HT-29 (cell line): Measurements from ENCODE around the gene UMAD1. TPM values are rescaled to one million over a fixed set of nuclear protein-coding genes. Genes with fewer than 3 reads are reported as not detected.

Source experiments
- DNase-seq: peaks from one replicate; pipeline ENCODE4 v3.0.0-alpha.2; 2015; ENCODE audit warnings: low spot score
- total RNA-seq: library from RNA; depleted of rRNA; stranded (reverse); fragments of >200 nt; shearing (Covaris generic); gene quantifications from 2 replicates; pipeline ENCODE4 v1.2.3, GENCODE V29; 2014

UMAD1 gene
- total RNA-seq, 1 experiment from 2014 or later = 2.0 TPM

DNA sequence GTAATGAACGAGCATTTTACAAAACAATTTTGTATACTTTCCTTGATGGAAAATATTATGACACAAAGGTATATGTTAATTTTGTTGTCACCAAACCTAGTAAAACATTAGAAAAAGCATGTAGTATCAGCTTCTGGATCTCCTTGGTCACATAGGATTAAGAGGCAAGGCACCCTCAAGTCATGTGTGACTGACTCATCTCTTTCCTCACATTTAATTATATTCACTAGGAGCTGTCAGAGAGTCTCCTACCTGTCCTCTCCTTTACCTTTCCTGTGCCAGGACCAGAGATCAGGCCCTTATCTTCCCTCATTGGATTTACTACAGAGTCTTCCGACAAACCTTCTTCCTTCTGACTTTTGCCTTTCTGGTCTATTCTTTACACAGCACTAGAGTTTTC lies 189.1 kb downstream of the UMAD1 start:
- DNase-seq = no peak

DNA sequence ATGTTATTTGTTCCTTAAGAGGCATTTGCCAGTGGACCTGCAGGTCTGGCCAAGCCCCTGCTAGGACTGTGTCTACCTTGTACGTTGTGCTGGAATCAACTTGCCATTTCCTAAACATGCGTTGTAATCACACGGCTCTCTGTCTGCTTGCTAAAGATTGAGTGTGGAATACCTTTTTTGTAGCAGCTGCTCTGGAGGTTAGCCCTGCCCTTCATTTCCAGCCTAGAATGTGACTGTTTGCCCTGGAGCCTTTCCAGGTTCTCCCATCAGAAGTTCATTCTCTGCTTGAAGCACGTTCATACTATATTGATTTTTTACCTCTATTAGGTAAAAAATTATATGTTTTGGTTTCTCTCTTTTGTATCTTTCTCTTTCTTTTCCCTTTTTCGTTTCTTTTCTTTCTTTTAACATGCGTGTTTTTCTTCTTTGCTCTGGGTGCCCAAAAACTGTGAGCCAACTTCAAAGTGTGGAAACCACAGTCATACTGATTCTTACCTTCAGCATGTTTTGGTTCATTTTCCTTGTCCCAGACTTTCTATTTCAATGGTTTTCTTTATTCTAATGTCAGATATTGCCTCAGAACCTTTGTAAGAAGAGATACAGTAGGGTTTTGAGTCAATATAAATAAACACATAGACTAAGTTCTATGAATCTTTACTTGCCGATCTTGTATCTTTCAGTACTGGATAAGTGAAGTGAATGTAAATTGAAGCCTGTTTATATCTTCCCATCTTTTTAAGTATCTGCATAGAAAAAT lies 189.7 kb downstream of the UMAD1 start:
- DNase-seq = no peak

DNA sequence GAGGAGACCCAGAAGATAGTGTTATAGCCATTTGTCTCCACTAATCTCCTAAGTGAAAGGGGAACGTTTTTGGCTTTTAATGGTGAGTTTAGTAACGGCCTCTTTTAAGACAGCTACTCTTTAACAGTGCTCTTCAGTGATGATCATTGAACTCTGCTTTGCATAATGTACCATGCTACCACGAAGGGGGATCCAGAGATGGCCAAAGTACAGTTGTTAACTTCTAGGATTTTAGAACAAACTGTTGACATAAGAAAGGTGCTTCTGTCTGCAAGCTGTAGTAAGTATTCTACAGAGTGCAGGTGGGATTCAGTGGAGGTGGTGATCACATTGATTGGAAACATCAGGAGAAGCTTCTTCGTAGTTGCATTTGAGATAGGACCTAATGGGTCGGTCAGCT lies 192.0 kb downstream of the UMAD1 start:
- no peak for DNase-seq

DNA sequence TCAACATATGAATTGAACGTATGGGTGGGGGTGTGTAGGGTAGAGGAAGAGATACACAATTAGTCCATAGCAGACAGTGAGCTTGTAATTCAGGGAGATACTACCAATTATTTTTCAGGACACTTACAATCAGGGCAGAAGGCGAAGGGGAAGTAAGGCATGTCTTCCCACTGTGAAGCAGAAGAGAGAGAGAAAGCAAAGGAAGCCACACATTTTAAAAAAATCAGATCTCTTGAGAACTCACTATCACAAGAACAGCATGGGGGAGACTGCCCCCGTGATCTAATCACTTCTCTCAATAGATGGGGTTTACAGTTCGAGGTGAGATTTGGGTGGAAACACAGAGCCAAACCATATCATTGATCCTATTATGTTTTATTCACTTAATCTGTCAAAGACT lies 194.2 kb downstream of the UMAD1 start:
- no peak for DNase-seq

DNA sequence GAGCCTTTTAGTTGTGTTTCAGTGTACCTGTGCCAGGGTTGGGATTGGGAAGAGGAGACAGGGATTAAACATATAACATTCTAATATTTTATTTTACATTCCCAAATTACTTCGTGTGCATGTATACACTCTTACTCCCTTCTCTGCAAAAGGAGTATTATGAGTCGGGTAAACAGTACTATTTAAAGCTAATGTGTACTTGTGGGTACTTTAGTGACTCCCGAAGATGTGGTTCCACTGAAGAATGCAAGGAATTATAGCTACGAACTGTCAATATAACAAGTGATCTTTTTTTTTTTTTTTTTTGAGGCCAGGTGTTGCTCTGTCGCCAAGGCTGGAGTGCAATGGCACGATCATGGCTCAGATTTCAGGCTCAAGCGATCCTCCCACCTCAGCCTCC lies 200.5 kb downstream of the UMAD1 start:
- no peak for DNase-seq

DNA sequence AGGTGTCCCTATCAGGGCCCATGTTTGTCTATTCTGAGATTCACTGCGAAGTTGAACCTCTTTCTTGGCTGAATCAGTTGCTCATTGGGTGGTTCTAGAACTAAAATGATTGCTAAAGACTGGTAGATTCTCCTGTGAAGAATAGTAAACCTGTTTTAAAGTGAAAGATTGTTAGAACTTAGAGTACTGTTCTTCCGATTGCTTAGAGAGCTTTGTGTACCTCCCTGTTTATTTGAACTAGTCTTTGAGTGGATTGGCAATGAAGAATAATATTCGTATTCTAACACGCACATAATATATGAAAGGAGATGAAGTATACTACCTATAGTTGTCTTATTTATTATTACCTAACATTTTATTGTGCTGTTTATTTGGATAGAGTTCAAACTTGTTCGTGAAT lies 202.7 kb downstream of the UMAD1 start:
- DNase-seq = no peak

DNA sequence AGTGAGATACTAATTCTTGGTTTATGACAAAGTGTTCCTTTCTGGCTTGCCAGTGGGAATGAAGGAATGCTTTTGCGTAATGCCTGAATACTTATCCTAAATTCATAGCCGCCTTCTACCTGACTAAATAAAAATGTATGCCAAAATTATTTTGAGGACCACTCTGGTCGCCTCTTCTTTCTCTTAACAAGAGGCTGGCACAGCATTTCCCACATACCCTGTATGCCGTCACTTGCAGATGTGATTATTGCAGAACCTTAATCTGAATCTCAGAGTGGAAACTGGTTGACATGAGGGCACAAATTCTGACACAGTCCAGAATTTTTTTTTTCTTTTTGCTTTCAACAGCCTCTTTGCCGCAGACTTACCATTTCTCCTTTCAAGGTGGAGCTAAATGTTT lies 203.4 kb downstream of the UMAD1 start:
- no peak for DNase-seq

DNA sequence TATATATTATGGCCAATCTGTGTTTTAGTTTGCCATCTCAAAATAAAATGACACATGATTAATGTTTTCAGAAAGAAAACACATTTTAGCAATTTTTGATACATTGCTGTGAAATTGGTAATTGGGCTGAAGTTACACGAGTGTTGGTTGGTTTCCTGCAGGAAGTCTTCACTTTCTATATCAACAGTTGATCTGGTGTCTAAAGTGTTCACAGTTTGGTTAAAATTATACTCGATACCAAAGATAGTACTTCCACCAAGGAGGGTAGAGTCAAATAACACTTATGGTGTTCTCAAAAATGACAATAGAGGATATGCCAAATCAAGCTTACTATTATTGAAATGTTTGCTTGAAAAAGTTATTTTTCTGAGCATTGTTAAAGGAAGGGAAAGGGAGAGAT lies 207.7 kb downstream of the UMAD1 start:
- no peak for DNase-seq

DNA sequence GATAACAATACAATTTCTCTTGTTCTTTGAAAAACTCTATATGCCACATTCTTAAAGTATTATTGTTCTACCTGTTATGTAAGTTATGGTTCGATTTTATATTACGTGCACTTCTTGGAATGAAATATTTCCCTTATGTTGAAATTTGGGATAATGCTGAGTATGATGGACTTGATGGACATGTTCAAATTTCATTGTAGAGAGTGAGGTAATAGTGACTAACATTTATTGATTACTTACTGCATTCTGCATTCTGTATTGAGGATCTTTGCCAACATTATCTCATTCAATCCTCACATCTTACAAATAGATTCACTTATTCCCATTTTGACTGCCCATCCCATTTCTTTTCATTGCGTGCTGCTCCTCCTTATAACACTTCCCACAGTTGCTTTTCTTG lies 208.3 kb downstream of the UMAD1 start:
- DNase-seq = no peak

DNA sequence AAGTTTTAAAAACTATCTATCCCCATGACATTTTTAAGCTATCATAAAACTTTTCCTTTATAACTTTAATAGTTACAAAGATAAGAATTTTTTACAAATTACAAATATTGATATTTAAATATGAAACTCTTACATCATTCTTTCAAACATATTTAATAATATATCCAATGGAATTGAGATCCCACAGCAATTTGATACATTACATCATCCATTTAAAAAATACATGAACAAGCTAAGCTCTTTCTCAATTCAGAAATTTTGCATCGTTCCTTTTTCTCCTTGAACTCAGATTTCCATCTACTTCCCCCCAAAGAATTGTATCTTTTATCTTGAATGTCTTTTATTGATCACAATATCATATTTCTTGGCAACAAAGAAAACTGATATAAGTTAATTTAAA lies 209.6 kb downstream of the UMAD1 start:
- DNase-seq = no peak

DNA sequence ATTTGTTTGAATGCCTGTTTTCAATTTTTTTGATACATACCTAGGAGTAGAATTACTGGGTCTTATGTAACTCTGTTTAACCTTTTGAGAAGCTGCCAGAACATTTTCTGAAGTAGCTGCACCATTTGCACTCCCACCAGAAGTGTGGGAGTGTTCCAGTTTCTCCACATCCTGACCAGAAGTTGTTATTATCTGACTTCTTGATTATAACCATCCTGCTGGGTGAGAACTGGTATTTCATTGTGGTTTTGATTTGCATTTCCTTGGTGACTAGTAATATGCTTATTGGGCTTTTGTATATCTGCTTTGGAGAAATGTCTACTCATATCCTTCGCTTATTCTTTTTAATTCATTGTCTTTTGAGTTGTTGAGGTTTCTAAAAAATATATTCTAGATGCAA lies 210.8 kb downstream of the UMAD1 start:
- DNase-seq = no peak

DNA sequence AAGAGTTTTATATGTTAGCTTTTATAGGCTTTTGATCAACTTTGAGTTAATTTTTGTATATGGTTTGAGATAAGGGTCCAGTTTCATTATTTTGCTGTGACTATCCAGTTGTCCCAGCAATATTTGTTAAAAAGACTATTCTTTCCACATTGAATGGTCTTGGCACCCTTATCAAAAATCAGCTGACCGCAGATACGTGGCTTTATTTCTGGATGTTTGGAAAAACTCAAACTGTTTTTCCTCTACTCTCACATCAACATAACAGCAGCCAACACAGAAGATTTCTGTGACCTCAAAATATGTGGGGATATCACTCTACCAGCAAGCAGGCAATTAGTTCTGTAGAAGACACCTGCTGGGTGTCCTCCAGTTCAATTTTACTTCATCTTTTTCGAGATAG lies 211.4 kb downstream of the UMAD1 start:
- no peak for DNase-seq

DNA sequence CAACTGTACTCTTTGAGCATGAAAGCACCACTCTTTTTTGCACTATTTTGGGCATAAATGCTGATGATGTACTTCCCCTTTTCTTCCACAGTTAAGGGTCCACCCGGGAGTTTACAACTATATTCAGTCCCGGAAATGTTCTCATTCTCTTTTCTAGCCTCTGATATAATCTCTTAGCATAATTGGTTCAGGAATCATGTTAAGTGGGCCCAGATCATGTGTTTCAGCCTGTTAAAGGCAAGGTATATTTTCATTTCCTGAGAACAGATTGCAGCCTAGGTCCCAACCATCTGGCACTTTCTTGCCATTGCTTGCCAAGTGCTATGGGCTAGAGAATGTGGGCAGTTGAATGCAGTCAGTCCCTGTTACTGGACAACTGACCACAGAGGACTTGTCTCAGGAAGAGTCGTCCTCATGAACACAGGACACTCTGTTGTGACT lies 216.6 kb downstream of the UMAD1 start:
- no peak for DNase-seq

DNA sequence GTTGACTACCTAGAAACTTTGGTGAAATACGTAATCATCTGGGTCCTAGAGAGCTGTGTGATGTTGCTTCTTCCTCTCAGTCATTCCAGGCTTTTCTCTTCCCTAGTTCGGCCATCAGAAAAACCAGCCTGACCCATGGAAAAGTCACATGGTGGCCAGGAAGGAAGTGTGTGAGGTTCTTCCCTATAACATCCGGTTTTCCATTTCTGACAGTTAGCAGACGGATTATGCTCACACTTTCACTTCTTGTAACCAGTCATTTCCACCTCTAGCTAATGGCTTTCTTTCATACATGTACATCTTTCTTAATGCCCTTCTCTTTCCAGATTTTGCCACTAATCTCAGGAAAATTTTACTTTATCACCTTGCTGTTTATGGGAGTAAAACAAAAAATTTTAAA lies 218.0 kb downstream of the UMAD1 start:
- no peak for DNase-seq

DNA sequence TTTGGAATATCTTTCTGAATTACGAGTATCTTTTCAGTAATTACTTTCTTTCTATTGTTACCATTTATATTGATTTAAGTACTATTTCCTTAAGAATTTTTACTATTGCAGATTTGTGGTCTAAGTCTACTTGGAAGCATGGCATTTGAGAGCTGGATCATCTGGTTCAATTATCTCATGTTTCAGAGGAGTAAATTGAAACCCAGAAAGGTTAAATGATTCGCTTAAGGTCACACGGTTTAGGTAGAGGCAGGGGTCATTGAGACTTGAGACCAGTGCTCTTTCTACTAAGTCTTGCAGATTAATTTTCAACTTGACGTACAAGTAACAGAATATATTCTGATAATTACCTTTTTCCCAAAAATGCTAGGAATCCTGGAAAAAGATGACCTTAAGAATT lies 218.9 kb downstream of the UMAD1 start:
- DNase-seq = no peak

DNA sequence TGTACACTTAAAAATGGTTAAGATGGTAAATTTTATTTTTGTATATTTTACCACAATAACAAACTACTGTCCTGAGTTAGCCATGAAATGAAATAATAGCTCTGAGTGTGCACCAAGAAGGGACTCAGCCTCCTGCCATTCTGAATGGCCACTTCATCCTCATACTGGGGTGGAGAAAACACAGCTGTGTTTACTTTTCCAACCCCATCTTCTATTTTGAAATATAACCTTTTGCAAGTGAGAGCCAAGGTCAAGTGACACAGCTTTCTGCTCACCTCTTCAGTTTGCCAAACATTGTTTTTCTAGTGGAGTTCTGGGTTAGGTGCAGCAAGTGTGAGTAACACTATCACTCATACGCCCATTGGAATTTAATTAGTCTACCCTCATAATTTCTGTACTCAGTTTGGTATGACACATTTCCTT lies 220.7 kb downstream of the UMAD1 start:
- peak; percentile 41 for DNase-seq

DNA sequence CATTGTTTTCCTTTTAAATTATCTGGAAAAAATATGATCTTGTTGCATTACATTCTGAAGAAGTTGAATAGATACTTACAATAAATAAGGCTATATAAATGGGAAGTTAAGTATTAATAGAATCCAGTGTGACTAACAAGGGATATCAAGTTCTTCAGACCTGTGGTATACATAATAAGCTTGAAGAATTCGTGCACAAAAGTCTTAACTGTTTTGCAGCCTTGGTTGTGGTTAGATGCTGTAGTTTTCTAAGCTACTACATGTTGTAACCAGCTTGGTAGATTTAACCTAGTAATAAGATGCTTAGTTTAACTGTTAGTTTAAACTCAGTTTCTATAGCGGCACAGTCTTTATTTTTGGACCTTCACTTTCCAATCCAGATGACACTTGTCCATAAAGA lies 221.8 kb downstream of the UMAD1 start:
- no peak for DNase-seq

DNA sequence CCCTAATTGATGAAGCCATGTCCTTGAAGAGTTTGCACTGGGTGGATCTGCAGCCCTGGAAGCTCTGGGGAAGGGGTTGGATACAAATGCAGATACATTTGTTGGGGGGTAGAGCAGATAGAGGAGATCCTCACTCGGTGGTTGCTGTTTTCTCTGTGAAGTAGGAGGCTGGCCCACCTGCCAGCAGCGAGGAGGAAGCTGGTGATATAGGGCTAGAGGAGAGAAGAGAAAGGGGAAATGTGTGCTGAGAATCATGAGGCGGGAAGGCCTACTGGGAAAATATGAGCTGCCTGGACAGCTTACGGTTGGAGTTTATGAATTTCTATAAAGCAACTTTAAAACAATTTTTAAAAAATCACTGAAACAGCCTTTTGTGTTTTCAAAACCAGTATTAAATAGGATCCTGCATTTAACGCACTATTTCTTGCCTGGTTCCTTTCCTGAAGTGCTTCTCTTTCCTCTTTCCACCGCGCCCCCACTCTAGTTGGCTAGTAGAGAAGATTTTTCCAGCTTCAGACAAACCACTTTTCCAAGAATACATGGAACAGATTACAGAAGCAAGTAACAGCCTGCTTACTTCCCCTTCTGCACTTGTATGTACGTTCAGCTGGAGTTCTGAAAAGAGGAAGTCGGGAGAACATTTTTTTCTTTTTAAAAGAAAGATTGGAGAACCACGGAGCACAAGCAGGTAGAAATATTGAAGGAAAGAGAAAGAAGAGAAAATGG lies 227.5 kb downstream of the UMAD1 start:
- no peak for DNase-seq

DNA sequence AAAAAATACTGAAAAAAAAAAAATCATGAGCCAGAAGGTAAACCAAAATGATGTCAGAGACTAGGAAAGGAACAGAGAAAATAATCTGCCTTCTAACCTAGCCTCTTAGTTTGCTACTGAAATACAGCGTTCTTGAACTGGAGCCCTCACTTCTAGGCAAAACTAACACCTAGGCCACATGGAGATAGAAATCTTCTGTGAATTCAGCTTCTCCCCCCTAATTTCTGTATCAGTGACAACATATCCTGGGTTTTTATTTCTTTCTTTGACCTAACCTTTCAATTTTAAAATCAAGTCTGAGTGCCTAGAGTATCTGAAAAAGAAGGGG lies 228.0 kb downstream of the UMAD1 start:
- no peak for DNase-seq

DNA sequence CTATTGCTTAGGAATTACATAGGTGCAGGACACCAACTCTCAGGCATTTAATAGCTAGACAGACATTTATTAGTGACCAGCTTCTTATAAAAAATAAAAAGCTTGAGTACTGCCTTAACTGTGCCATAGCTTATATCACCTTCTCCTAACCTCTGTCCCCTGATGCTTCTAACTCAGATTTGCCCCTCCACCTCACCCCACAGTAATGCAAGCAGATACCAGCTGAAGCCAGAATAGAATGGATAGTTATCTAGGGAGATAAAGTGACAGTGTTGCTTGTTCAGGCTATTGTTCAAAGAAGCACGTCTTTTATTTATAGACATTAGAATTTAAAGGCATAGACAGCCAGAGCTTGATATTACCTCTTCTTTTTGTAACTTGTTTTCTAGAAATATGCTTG lies 228.5 kb downstream of the UMAD1 start:
- no peak for DNase-seq

DNA sequence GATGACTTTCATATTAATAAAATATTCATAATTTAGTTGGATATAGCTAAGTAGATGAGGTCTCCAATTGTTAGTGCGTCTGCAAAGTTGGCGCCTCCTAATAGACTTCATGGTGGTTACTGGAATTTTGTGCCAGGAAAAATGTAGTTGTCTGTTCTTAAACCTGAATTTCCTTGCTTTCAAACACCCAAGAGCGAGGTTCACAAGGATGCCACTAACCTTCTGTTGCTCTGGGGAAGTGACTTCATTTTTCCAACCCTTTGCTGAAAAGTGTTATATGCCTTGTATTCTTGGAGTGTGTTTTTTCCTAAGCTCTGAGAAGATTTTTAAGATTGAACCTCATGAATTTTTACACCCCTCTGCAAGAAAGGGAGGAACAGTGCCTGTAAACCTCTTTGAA lies 229.1 kb downstream of the UMAD1 start:
- no peak for DNase-seq

DNA sequence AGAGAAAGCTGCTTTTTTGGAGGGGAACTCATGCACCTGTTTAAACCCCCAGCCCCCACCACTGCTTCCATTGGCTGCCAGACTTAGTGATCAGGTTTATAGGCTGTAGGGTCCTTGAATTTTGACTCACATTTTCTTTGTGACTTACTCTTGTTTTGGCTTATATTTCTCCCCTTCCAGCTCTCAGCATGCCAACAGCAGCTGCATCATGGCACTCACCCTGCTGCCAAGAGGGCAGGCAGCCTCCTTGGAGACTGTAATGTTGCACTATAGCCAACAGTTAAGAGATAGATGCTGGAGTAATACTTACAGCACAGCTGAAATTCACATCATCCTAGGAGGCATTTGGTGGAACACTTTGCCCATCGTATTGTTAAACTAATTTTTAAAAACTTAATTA lies 230.0 kb downstream of the UMAD1 start:
- no peak for DNase-seq

DNA sequence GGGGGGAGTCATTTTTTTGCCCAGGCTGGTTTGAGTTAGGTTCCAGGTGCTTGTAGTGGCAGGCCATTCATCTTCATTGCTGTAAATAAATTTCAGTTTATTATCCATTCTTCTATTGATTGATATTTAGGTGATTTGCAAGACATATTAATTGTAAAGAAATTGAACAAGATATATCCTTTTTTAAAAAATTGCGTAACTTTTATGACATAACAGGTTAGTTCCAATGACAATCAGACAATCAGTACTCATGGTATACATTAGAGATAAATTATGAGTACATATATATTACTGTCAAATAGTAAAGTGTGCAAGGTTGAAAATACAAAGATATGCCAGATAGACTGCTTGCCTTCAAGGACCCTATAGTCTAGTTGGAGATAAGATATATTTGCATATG lies 235.9 kb downstream of the UMAD1 start:
- DNase-seq = no peak

DNA sequence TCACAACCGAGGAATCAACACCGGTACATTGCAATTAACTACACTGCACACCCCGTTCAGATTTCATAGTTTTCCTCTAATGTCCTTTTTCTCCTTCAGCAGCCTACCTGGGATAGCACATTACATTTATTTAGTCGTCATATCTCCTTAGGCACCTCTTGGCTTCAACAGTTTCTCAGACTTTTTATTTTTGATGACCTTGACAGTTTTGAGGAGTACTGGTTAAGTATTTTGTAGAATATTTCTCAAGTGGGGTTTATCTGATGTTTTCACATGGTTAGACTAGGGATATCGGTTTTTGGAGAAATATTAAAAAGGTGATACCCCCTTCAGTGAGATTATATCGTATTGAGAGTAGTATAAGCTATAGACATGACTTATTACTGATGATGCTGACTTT lies 241.0 kb downstream of the UMAD1 start:
- no peak for DNase-seq
